Naive thymus-derived CD8-positive, alpha-beta T cell (primary cell): ENCODE data around the gene DPT. TPM values are rescaled to one million over a fixed set of nuclear protein-coding genes. Genes with fewer than 3 reads are reported as not detected.

Experiments used
- ATAC-seq, 2 donors: fragments of 150-1000 bp; cut with Tn5 transposase in 1 of 2; sonication (Bioruptor Pico), chemical (Tn5 transposase) in 1 of 2; 1 replicate in 1 of 2; 2 replicates in 1 of 2; pipeline ENCODE4 v1.10.0; 2021; ENCODE audit warnings: mild to moderate bottlenecking in 2 of 2, moderate library complexity in 2 of 2
- POLR2A ChIA-PET: fragments of 350-600 bp; sonication (Branson Sonifier 250); formaldehyde crosslinking; loops from one replicate; lab custom pipeline; 2021; ENCODE audit warnings: antibody characterized with exemption; lab: Charles Lee
- DNase-seq, 10 donors: peaks; one replicate each; pipeline versions ENCODE4 v3.0.0 to v3.0.0-alpha.2; 2020 to 2022
- H3K27ac Mint-ChIP-seq, 10 donors: one replicate each; pipeline ENCODE4 v1.8.0; 2020 to 2022; ENCODE audit warnings: mild to moderate bottlenecking in 10 of 10, mixed read lengths in 10 of 10, moderate library complexity in 4 of 10, inconsistent platforms in 1 of 10
- H3K27me3 Mint-ChIP-seq, 5 donors: one replicate each; pipeline ENCODE4 v1.8.0; 2021 to 2022; ENCODE audit warnings: mixed read lengths in 5 of 5
- H3K36me3 Mint-ChIP-seq, 3 donors: one replicate each; pipeline ENCODE4 v1.8.0; 2020 to 2022; ENCODE audit warnings: mixed read lengths in 3 of 3, mild to moderate bottlenecking in 2 of 3, inconsistent platforms in 1 of 3
- H3K4me1 Mint-ChIP-seq, 4 donors: one replicate each; pipeline ENCODE4 v1.8.0; 2021 to 2022; ENCODE audit warnings: mixed read lengths in 4 of 4
- H3K4me3 Mint-ChIP-seq, 10 donors: one replicate each; pipeline ENCODE4 v1.8.0; 2020 to 2022; ENCODE audit warnings: mild to moderate bottlenecking in 10 of 10, mixed read lengths in 10 of 10, moderate library complexity in 6 of 10, inconsistent platforms in 1 of 10
- H3K9me3 Mint-ChIP-seq, 9 donors: one replicate each; pipeline ENCODE4 v1.8.0; 2020 to 2022; ENCODE audit warnings: mixed read lengths in 9 of 9, mild to moderate bottlenecking in 3 of 9, inconsistent platforms in 1 of 9, moderate library complexity in 1 of 9
- polyA plus RNA-seq, 3 donors: library from polyadenylated mRNA; unstranded; fragments of 300-500 nt; fragmentation: Illumina TruSeq; gene quantifications; one replicate each; pipeline ENCODE4 v1.2.3, GENCODE V29; 2021
- total RNA-seq, 8 experiments: library from RNA in 2 of 8; stranded (reverse) in 2 of 8; gene quantifications; one replicate each; pipeline ENCODE4 v1.2.3 and lab custom pipeline; 2021 to 2026

DPT gene
- total and polyA plus RNA-seq, 5 experiments from 2014 or later: not detected

- H3K4me3 Mint-ChIP-seq: no peak overlapping the region
- no peak for DNase-seq
- POLR2A ChIA-PET: no interaction called here
- ATAC-seq: no peak
- no peak overlapping the region for H3K27ac Mint-ChIP-seq
- H3K27me3 Mint-ChIP-seq: peaks cover 0 to 11% (median 0%) of the 10 kb centered on the region in 5 donors
- H3K36me3 Mint-ChIP-seq: no peaks in the 10 kb centered on the region
- no peaks in the 10 kb centered on the region for H3K4me1 Mint-ChIP-seq
- H3K9me3 Mint-ChIP-seq: no peaks in the 10 kb centered on the region
Observed at GRCh38 chr1:168709405-168710363, 19.3 kb downstream of the DPT start.

GRCh38 chr1:168708698-168709404 is 20.2 kb downstream of the DPT start:
- H3K27ac Mint-ChIP-seq: no peak overlapping the region
- peaks cover 0 to 17% (median 3%) of the 10 kb centered on the region in 5 donors for H3K27me3 Mint-ChIP-seq
- H3K9me3 Mint-ChIP-seq: no peaks in the 10 kb centered on the region
- H3K36me3 Mint-ChIP-seq: no peaks in the 10 kb centered on the region
- no peak overlapping the region for H3K4me3 Mint-ChIP-seq
- no peak for DNase-seq
- ATAC-seq: no peak
- POLR2A ChIA-PET: no interaction called here
- H3K4me1 Mint-ChIP-seq: no peaks in the 10 kb centered on the region

GRCh38 chr1:168706391-168706992 is 22.5 kb downstream of the DPT start:
- H3K4me1 Mint-ChIP-seq: no peaks in the 10 kb centered on the region
- DNase-seq (no peak), ATAC-seq (no peak)
- POLR2A ChIA-PET: no interaction called here
- no peaks in the 10 kb centered on the region for H3K9me3 Mint-ChIP-seq
- H3K27me3 Mint-ChIP-seq: peaks cover 1 to 22% (median 8%) of the 10 kb centered on the region in 5 donors
- no peak overlapping the region for H3K4me3 Mint-ChIP-seq
- H3K36me3 Mint-ChIP-seq: no peaks in the 10 kb centered on the region
- no peak overlapping the region for H3K27ac Mint-ChIP-seq

- Mint-ChIP-seq H3K4me3 (no peak overlapping the region), H3K27ac (no peak overlapping the region), H3K27me3 (peaks cover 1 to 20% (median 8%) of the 10 kb centered on the region in 5 donors), H3K4me1 (no peaks in the 10 kb centered on the region), H3K36me3 (no peaks in the 10 kb centered on the region), H3K9me3 (no peaks in the 10 kb centered on the region)
- DNase-seq (no peak), ATAC-seq (no peak)
- POLR2A ChIA-PET: no interaction called here
Observed at GRCh38 chr1:168700575-168701268, 28.3 kb downstream of the DPT start.

GRCh38 chr1:168698453-168698852 is 30.6 kb downstream of the DPT start:
- POLR2A ChIA-PET: interaction anchor here (1.2 kb wide), 1 partner anchor 35 kb away, joined by 3 read pairs; no protein-coding TSS in a partner anchor
- no peak for DNase-seq
- H3K27ac Mint-ChIP-seq: no peak overlapping the region
- no peaks in the 10 kb centered on the region for H3K36me3 Mint-ChIP-seq
- H3K27me3 Mint-ChIP-seq: peaks cover 0 to 2% (median 1%) of the 10 kb centered on the region in 5 donors
- H3K9me3 Mint-ChIP-seq: no peaks in the 10 kb centered on the region
- H3K4me3 Mint-ChIP-seq: no peak overlapping the region
- H3K4me1 Mint-ChIP-seq: no peaks in the 10 kb centered on the region
- ATAC-seq: no peak

GRCh38 chr1:168697356-168698126 is 31.5 kb downstream of the DPT start:
- no peaks in the 10 kb centered on the region for H3K4me1 Mint-ChIP-seq
- no peaks in the 10 kb centered on the region for H3K27me3 Mint-ChIP-seq
- no peak for ATAC-seq
- POLR2A ChIA-PET: no interaction called here
- no peak for DNase-seq
- H3K9me3 Mint-ChIP-seq: no peaks in the 10 kb centered on the region
- H3K4me3 Mint-ChIP-seq: no peak overlapping the region
- no peaks in the 10 kb centered on the region for H3K36me3 Mint-ChIP-seq
- no peak overlapping the region for H3K27ac Mint-ChIP-seq

- Mint-ChIP-seq H3K9me3 (no peaks in the 10 kb centered on the region), H3K27ac (no peak overlapping the region), H3K36me3 (no peaks in the 10 kb centered on the region), H3K27me3 (no peaks in the 10 kb centered on the region), H3K4me1 (no peaks in the 10 kb centered on the region), H3K4me3 (no peak overlapping the region)
- DNase-seq (no peak), ATAC-seq (no peak)
- POLR2A ChIA-PET: no interaction called here
Observed at GRCh38 chr1:168696125-168696760, 32.8 kb downstream of the DPT start.

- POLR2A ChIA-PET: no interaction called here
- Mint-ChIP-seq H3K27ac (no peak overlapping the region), H3K4me1 (no peaks in the 10 kb centered on the region), H3K36me3 (no peaks in the 10 kb centered on the region), H3K4me3 (no peak overlapping the region), H3K9me3 (no peaks in the 10 kb centered on the region), H3K27me3 (peaks cover 0 to 3% (median 0%) of the 10 kb centered on the region in 5 donors)
- DNase-seq (no peak), ATAC-seq (no peak)
Observed at GRCh38 chr1:168693872-168694238, 35.2 kb downstream of the DPT start.

- Mint-ChIP-seq H3K4me3 (no peak overlapping the region), H3K27ac (no peak overlapping the region), H3K4me1 (no peaks in the 10 kb centered on the region), H3K27me3 (peaks cover 0 to 3% (median 0%) of the 10 kb centered on the region in 5 donors), H3K36me3 (no peaks in the 10 kb centered on the region), H3K9me3 (no peaks in the 10 kb centered on the region)
- ATAC-seq (no peak), DNase-seq (no peak)
- POLR2A ChIA-PET: no interaction called here
Observed at GRCh38 chr1:168693197-168693871, 35.7 kb downstream of the DPT start.

- H3K4me1 Mint-ChIP-seq: no peaks in the 10 kb centered on the region
- no peak overlapping the region for H3K4me3 Mint-ChIP-seq
- ATAC-seq: no peak
- no peak for DNase-seq
- no peaks in the 10 kb centered on the region for H3K36me3 Mint-ChIP-seq
- H3K27ac Mint-ChIP-seq: no peak overlapping the region
- no peaks in the 10 kb centered on the region for H3K9me3 Mint-ChIP-seq
- POLR2A ChIA-PET: no interaction called here
- peaks cover 0 to 3% (median 0%) of the 10 kb centered on the region in 5 donors for H3K27me3 Mint-ChIP-seq
Observed at GRCh38 chr1:168692472-168692871, 36.5 kb downstream of the DPT start.

GRCh38 chr1:168691541-168691940 is 37.5 kb downstream of the DPT start:
- Mint-ChIP-seq H3K4me3 (no peak overlapping the region), H3K36me3 (no peaks in the 10 kb centered on the region), H3K9me3 (no peaks in the 10 kb centered on the region), H3K27me3 (peaks cover 5 to 9% (median 6%) of the 10 kb centered on the region in 5 donors), H3K27ac (no peak overlapping the region), H3K4me1 (no peaks in the 10 kb centered on the region)
- no peak for DNase-seq
- POLR2A ChIA-PET: no interaction called here
- no peak for ATAC-seq
